PFSK-1 (cell line): ENCODE measurements around the gene CRHBP.

ENCODE experiments used
- FOXP2 ChIP-seq: optimal IDR thresholded peaks from 2 replicates; pipeline ENCODE3; 2011; ENCODE audit warnings: borderline replicate concordance, control low read depth, inconsistent platforms; ENCODE audit not compliant: insufficient read depth; ENCODE audit errors: extremely low read length, extremely low read depth
- POLR2AphosphoS5 ChIP-seq: IDR thresholded peaks from 2 replicates; pipeline ENCODE4 v1.6.1; 2012; ENCODE audit warnings: low read depth, mild to moderate bottlenecking, control low read depth, low read length, moderate library complexity
- SIN3A ChIP-seq: IDR thresholded peaks from 2 replicates; pipeline ENCODE4 v1.6.1; 2012; ENCODE audit warnings: mild to moderate bottlenecking, low read length, moderate library complexity, borderline replicate concordance; ENCODE audit not compliant: insufficient read depth
- TAF1 ChIP-seq: IDR thresholded peaks from 2 replicates; pipeline ENCODE4 v1.6.1; 2012; ENCODE audit warnings: low read length, control low read depth, borderline replicate concordance; ENCODE audit not compliant: insufficient read depth
- TF ChIP-seq, protein P1 (sequence below), 2 experiments: IDR thresholded peaks; 2 replicates each; pipeline versions ENCODE4 v1.6.1 to v1.8.0; 2011 to 2012; ENCODE audit warnings: low read depth in 2 of 2, low read length in 2 of 2, control low read depth in 1 of 2, inconsistent platforms in 1 of 2, mild to moderate bottlenecking in 1 of 2, moderate library complexity in 1 of 2; ENCODE audit not compliant: insufficient read depth in 1 of 2

DNA sequence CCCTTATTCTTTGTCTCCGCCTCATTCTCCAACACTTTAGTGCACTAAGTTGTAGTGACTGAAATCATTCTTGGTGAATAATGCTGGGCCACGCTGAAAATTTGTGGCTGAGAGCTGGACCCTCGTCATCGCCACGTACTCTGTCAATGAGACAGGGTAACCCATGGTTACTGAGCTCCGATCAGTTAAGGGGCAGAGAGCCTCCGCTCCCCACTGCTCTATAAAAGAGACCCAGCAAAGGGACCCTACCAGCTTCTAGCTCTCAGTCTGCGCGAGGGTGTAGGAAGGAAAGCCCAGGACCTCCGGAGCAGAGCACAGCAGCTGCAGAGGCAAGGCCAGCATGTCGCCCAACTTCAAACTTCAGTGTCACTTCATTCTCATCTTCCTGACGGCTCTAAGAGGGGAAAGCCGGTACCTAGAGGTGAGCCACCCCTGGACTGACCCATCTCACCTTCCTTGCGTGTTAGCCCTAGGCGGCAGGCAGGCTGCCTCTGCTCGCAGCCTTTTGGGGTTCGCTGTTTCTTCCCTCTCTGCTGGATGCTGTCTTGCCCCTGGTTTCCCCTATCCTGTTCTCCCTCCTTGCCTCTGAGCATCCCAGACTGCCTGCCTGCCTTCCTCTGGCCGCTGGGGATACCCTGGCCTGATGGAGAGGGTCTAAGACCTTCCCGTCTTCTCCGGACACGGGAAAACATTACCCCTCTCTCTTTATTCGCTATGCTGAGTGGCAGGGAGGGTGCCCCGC is at the start of gene CRHBP:
- no peak for TF ChIP-seq POLR2AphosphoS5
- TF ChIP-seq, protein P1, sequence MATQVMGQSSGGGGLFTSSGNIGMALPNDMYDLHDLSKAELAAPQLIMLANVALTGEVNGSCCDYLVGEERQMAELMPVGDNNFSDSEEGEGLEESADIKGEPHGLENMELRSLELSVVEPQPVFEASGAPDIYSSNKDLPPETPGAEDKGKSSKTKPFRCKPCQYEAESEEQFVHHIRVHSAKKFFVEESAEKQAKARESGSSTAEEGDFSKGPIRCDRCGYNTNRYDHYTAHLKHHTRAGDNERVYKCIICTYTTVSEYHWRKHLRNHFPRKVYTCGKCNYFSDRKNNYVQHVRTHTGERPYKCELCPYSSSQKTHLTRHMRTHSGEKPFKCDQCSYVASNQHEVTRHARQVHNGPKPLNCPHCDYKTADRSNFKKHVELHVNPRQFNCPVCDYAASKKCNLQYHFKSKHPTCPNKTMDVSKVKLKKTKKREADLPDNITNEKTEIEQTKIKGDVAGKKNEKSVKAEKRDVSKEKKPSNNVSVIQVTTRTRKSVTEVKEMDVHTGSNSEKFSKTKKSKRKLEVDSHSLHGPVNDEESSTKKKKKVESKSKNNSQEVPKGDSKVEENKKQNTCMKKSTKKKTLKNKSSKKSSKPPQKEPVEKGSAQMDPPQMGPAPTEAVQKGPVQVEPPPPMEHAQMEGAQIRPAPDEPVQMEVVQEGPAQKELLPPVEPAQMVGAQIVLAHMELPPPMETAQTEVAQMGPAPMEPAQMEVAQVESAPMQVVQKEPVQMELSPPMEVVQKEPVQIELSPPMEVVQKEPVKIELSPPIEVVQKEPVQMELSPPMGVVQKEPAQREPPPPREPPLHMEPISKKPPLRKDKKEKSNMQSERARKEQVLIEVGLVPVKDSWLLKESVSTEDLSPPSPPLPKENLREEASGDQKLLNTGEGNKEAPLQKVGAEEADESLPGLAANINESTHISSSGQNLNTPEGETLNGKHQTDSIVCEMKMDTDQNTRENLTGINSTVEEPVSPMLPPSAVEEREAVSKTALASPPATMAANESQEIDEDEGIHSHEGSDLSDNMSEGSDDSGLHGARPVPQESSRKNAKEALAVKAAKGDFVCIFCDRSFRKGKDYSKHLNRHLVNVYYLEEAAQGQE (IDR thresholded peaks at IDR 0.05; ENCODE audit: insufficient read depth in 1 of 2, low read depth in 2 of 2, low read length in 2 of 2), result no peak
- no peak for TF ChIP-seq TAF1
- no peak for TF ChIP-seq SIN3A
- TF ChIP-seq FOXP2, result no peak
